ENCODE data around the gene BLM.
A peak's percentile ranks its signal among the peaks of the same experiment; 100 is the strongest.
"Not testable (repeated sequence)": the region's sequence is repeated elsewhere in the genome, so short reads cannot be mapped to it uniquely, and the experiment has no call there.

The BLM gene

GRCh38 chr15:90839187-90840071 lies 122.3 kb downstream of the BLM start:
- ChIA-PET POLR2A (no interaction called here), CTCF (no interaction called here)
- TF ChIP-seq ZNF384 (IDR thresholded peaks at IDR 0.05) (no peak), FOXA1 (IDR thresholded peaks at IDR 0.05) (no peak), CTBP1 (IDR thresholded peaks at IDR 0.05; ENCODE audit: borderline replicate concordance) (no peak), FOXK2 (IDR thresholded peaks at IDR 0.05) (no peak), PKNOX1 (IDR thresholded peaks at IDR 0.05) (no peak), SP1 (IDR thresholded peaks at IDR 0.05) (no peak), NFRKB (IDR thresholded peaks at IDR 0.05) (no peak), TARDBP (IDR thresholded peaks at IDR 0.05) (no peak)
- DNase-seq (ENCODE audit: extremely low spot score): no peak

GRCh38 chr15:90840157-90840855 lies 123.2 kb downstream of the BLM start:
- TF ChIP-seq FOXK2 (IDR thresholded peaks at IDR 0.05) (no peak), FOXM1 (IDR thresholded peaks at IDR 0.05; ENCODE audit: borderline replicate concordance) (no peak), FOXA1 (IDR thresholded peaks at IDR 0.05) (no peak), L3MBTL2 (conservative IDR thresholded peaks at IDR 0.05) (no peak), ARNT (IDR thresholded peaks at IDR 0.05) (no peak), SP1 (IDR thresholded peaks at IDR 0.05) (no peak)
- CTCF ChIA-PET: no interaction called here
- POLR2A ChIA-PET: no interaction called here
- no peak for DNase-seq (ENCODE audit: extremely low spot score)

GRCh38 chr15:90840954-90841353 lies 123.8 kb downstream of the BLM start:
- ChIA-PET CTCF (no interaction called here), POLR2A (interaction anchor here (0.6 kb wide), 1 partner anchor 54 kb away, joined by 3 read pairs; no protein-coding TSS in a partner anchor)
- no peak for TF ChIP-seq HDGF (IDR thresholded peaks at IDR 0.05; ENCODE audit: borderline replicate concordance)
- TF ChIP-seq CTBP1 (IDR thresholded peaks at IDR 0.05; ENCODE audit: borderline replicate concordance): no peak
- no peak for TF ChIP-seq FOXM1 (IDR thresholded peaks at IDR 0.05; ENCODE audit: borderline replicate concordance)
- TF ChIP-seq SP1 (IDR thresholded peaks at IDR 0.05): no peak
- no peak for TF ChIP-seq SUZ12 (IDR thresholded peaks at IDR 0.05)
- TF ChIP-seq FOXK2 (IDR thresholded peaks at IDR 0.05): no peak
- no peak for TF ChIP-seq BHLHE40 (IDR thresholded peaks at IDR 0.05; ENCODE audit: borderline replicate concordance)
- no peak for TF ChIP-seq FOXA1 (IDR thresholded peaks at IDR 0.05)
- no peak for DNase-seq (ENCODE audit: extremely low spot score)

- no peak for DNase-seq (ENCODE audit: extremely low spot score)
- ChIA-PET POLR2A (no interaction called here), CTCF (no interaction called here)
- TF ChIP-seq LEF1 (IDR thresholded peaks at IDR 0.05; ENCODE audit: borderline replicate concordance) (no peak), ARNT (IDR thresholded peaks at IDR 0.05) (no peak), ELF4 (IDR thresholded peaks at IDR 0.05) (no peak), SP1 (IDR thresholded peaks at IDR 0.05) (no peak), L3MBTL2 (conservative IDR thresholded peaks at IDR 0.05) (no peak), CTBP1 (IDR thresholded peaks at IDR 0.05; ENCODE audit: borderline replicate concordance) (no peak), PKNOX1 (IDR thresholded peaks at IDR 0.05) (no peak), FOXK2 (IDR thresholded peaks at IDR 0.05) (no peak), HDGF (IDR thresholded peaks at IDR 0.05; ENCODE audit: borderline replicate concordance) (no peak), FOXA1 (IDR thresholded peaks at IDR 0.05) (no peak), TARDBP (IDR thresholded peaks at IDR 0.05) (no peak)
These were observed 127.5 kb downstream of the BLM start for GRCh38 chr15:90844696-90845095.

- ChIA-PET CTCF (no interaction called here), POLR2A (no interaction called here)
- TF ChIP-seq ZNF384 (IDR thresholded peaks at IDR 0.05): no peak
- no peak for TF ChIP-seq LEF1 (IDR thresholded peaks at IDR 0.05; ENCODE audit: borderline replicate concordance)
- TF ChIP-seq FOXM1 (IDR thresholded peaks at IDR 0.05; ENCODE audit: borderline replicate concordance): no peak
- no peak for TF ChIP-seq ELF4 (IDR thresholded peaks at IDR 0.05)
- TF ChIP-seq BHLHE40 (IDR thresholded peaks at IDR 0.05; ENCODE audit: borderline replicate concordance): no peak
- peak; percentile 64 for TF ChIP-seq PKNOX1 (IDR thresholded peaks at IDR 0.05)
These were observed 128.2 kb downstream of the BLM start for GRCh38 chr15:90845201-90845949.

GRCh38 chr15:90849424-90849823 lies 132.3 kb downstream of the BLM start:
- CTCF ChIA-PET: interaction anchor here (0.6 kb wide), 1 partner anchor 12 kb away, joined by 3 read pairs; no protein-coding TSS in a partner anchor
- POLR2A ChIA-PET; DNase-seq (ENCODE audit: extremely low spot score): not testable (repeated sequence)

More at GRCh38 chr15:90845201-90845949, 128.2 kb downstream of the BLM start:
- DNase-seq (ENCODE audit: extremely low spot score): no peak
